GM19467 (cell line): Measurements from ENCODE around the gene DRAXIN.

Experiments
- ATAC-seq: cut with Tn5 transposase; IDR thresholded peaks from one replicate; pipeline ENCODE4 v1.9.1; 2021; ENCODE audit warnings: mild to moderate bottlenecking, moderate library complexity; ENCODE audit not compliant: unreplicated experiment

DRAXIN gene

GRCh38 chr1:11735531-11735853, 44.0 kb downstream of the DRAXIN start:
- peak; percentile 7 for ATAC-seq

GRCh38 chr1:11735854-11736745, 44.6 kb downstream of the DRAXIN start, which contains the start of gene AGTRAP:
AGTRAP (plus strand) TSS chr1:11736136; CDS start chr1:11736209, 73 bp downstream.
- peak; percentile 40 for ATAC-seq

GRCh38 chr1:11736746-11737639, 45.5 kb downstream of the DRAXIN start:
- ATAC-seq, result no peak

DNA sequence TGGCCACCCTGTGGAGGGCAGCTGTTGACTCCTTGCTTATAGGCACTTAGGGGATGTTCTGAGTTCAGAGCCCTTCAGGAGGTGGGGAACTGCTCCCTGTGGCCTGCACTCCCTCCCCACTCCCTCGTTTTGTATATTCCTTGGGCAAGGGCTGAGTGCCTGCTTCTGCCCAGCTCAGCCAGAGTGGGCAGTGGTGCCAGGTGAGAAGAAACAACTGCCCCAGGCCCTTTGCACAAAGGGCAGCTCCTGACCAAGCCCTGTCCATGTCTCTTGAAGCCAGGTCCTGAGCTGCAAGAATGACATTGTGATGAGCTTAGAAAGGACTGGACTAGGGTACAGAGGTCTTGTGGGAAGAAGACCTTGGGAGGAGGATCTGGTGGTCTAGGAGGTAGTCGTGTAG, 46.6 kb downstream of the DRAXIN start:
- ATAC-seq, result no peak

DNA sequence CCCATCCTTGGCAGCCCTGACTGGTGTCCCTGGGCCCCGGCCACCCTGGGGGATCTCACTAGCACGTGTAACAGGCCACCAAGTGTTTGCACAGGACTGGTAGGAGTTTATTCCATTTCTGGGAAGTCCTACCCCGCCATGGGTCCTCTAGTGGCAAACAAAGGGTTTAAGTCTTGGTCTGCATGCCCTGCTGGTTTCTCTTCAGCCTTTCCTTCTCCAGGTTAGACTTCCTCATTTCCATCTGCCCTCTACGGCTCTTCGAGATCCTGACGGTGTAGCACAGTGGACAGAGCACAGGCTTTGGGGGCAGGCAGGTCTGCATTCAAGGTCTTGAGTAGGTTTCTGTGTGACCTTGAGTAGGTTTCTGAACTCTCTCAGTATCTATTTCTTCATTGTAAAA, 47.3 kb downstream of the DRAXIN start:
- ATAC-seq, result no peak

DNA sequence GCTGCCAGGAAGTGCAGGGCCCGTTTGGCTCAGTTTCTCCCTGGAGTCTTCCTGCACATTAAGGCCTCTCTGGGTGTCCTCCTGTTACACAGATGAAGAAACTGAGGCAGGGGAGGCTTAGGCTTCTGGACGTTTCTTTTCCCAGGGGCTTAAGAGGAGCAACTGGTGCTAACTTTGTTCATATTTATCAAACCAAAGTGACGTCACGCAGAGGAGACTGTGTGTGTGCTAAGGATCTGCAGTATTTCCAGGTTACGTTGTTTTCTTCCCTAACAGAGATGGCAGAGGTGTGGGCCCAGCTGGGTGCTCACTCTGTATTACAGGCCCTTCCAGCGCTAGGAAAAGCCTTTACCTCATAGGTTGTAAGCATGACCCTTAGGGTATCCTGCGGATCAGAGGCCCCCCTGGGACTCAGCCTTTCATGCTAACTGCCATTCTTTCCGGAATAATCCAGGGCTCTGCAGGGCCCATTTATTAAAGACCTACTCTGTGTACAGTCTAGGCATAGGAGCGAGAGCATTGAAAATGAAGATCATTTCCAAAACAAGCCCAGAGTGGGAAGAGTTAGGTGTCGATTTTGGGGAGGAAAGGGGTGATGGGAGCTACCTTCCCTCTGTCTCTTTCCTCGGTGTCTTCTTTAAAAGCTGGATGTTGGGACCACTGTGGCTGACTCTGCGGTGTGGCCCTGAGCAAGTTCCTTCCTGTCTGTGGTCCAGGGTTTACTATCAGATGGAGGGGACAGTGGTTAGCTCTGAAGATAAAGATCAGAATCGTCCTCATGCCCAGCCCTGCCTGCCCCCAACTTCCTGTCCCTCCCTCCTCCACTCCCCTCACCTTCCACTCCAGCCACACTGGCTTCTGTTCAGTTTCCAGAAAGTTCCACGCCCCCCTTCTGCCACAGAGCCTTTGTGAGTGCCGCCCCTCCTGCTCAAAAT, 49.0 kb downstream of the DRAXIN start:
- ATAC-seq, result no peak

- ATAC-seq, result no peak
Observed at GRCh38 chr1:11741482-11741881, 50.0 kb downstream of the DRAXIN start.

DNA sequence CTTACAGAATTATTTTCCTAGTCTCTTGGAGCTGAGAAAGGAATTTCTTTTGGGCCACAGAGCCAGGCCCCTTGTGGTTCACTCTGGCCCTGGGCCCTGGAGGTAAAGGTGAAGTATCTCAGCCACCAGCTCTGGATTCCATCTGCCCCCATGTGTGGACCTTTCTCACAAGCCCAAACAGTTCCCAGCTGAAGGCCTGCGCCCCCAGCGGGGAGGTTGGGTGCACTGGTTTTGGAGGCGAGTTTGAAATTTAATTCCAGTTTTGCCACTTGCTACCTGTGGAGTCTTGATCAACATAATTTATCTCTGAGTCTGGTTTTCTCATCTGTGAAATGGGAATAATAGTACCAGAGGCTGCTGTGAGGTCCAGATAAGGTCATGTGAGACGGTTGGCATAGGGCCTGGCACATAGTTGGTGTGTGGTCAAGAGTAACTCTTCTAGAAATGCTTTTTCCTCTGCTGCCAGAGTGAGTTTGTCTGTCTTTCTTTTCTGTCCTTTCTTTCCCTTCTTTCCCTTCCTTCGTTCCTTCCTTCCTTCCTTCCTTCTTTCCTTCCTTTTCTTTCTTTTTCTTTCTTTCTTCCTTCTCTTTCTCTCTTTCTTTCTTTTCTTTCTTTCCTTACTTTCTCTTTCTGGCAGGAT, 50.5 kb downstream of the DRAXIN start:
- ATAC-seq, result no peak

GRCh38 chr1:11744287-11744686, 52.8 kb downstream of the DRAXIN start:
- ATAC-seq, result no peak

GRCh38 chr1:11746092-11746491, 54.6 kb downstream of the DRAXIN start:
- ATAC-seq, result no peak

DNA sequence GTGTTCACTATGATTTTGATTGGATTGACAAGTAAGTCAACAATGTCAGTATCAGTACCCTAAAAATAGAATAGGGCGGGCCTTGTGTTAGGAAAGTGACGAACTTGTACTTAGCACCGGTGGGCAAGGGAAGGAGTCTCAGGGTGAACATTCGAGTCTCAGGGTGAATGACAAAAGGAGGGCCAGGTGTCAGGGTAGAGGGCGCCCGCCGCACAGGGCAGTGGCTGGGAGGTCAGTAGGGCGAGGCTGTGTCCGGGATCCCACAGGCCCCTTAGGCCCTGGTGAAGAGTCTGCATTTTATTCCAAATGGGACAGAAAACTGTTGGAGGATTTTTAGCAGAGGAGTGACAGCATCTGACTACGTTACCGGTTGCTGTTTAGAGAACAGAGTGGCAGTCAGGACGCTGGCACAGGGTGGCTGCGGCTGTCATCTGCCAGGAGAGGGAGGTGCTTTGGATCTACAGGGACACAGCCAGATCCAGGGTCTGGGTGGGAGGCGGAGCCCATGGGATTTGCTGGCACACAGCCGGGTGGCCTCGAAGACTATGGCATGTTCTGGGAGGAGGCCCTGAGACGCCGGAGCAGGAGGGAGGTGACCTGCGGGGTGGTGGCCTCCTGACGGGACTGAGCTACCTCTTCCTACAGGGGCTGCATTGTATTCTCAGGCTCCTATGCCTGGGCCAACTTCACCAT, 55.4 kb downstream of the DRAXIN start:
- ATAC-seq, result no peak

GRCh38 chr1:11748294-11749202, 57.0 kb downstream of the DRAXIN start:
- ATAC-seq, result no peak

DNA sequence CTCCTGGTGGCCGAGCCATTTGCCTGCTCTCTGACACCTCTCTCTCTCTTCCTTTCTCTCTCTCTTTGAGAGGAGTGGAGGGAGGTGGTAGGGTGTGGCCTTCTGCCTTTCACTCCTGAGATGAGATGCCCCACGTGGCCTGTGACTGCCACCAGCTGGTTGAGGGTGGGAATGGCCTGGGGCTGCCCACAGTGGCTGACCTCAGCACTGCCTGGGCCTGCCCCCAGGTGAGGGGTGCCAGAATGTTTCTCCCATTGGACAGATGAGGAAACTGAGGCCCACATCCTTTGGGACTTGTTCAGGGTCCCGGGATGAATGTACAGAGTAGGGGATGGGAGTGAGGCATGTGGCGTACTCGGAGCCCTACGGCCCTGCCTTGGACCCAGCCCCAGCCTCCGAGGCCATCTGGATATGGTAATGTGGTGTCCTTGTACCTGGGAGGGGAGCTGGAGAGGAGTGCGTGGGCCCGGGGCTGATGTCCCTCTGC, 57.7 kb downstream of the DRAXIN start:
- ATAC-seq, result no peak

DNA sequence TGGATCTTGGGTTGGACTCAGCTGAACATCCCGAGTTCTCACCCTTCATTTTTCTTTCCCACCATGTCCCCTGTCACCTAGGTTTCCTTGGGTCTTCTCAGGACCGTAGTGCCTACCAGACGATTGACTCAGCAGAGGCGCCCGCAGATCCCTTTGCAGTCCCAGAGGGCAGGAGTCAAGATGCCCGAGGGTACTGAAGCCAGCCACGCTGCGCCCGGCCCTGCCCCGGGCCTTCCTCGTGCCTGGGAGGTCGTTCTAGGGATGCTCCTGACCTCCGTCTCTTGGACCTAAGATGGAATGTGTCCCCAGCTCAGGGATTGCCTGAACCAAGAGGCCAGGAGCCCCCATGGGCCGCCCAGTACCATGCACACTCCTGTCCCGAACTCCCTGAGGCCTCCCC, 58.5 kb downstream of the DRAXIN start:
- no peak for ATAC-seq

DNA sequence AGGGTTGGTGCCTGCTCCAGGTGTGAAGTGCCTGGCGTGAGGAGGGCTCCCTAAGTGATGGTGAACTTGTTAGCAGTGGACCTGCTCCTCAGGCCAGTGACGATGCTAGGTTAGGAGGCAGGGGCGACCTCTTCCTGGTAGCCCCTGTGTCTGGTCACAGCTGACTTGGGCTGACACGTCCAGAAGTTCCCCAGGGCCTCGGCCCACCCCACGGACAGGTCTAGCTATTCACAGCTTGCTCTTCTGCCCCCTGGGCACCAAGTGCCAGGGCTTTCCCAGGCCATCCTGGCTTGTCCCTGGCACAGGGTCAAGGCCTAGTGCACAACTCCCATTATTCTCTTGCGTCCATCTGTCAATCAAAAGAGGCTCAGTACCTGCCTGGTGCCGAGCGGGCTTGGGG, 59.6 kb downstream of the DRAXIN start:
- ATAC-seq, result no peak

- no peak for ATAC-seq
Observed at GRCh38 chr1:11752359-11753088, 61.0 kb downstream of the DRAXIN start.

DNA sequence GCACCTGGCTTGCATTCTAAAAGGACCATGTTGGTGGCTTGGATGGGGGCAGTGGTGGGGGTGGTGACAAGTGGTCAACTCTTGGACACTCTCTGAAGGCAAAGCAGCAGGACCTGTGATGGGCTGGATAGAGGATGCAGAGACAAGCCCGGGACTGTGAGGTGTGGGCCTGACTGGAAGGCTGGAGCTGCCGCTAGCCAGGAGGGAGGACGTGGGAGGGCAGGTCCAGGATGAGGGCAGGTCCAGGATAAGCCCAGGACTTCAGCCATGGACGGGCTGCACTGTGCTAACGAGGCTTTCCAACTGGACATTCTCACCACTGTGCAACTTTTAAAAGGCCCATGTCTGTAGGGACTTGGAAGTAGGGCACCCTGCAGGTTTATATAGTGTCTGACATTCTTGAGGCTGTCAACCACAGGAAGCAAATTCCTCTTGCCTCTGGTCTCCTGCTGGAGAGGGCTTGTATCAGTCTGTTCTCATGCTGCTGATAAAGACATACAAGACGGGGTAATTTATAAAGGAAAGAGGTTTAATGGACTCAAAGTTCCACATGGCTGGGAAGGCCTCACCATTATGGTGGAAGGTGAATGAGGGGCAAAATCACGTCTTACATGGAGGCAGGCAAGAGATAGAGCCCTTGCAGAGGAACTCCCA, 62.2 kb downstream of the DRAXIN start:
- no peak for ATAC-seq
